Endothelial cell (in vitro differentiated cells): Measurements from ENCODE around the gene EPHA4. TPM values are rescaled to one million over a fixed set of nuclear protein-coding genes. Genes with fewer than 3 reads are reported as not detected.

ENCODE experiments used
- DNase-seq: peaks from one replicate; pipeline ENCODE4 v3.0.0; 2021; ENCODE audit warnings: low spot score
- H3K27ac Mint-ChIP-seq: one replicate; pipeline ENCODE4 v1.8.0; 2021; ENCODE audit warnings: mixed read lengths, inconsistent platforms; ENCODE audit not compliant: unreplicated experiment
- H3K27me3 Mint-ChIP-seq: one replicate; pipeline ENCODE4 v1.8.0; 2021; ENCODE audit warnings: mild to moderate bottlenecking, moderate library complexity, mixed read lengths, inconsistent platforms; ENCODE audit not compliant: unreplicated experiment
- H3K36me3 Mint-ChIP-seq: one replicate; pipeline ENCODE4 v1.8.0; 2021; ENCODE audit warnings: mild to moderate bottlenecking, low read depth, mixed read lengths, inconsistent platforms; ENCODE audit not compliant: unreplicated experiment
- H3K4me1 Mint-ChIP-seq: one replicate; pipeline ENCODE4 v1.8.0; 2021; ENCODE audit warnings: mild to moderate bottlenecking, mixed read lengths, inconsistent platforms; ENCODE audit not compliant: unreplicated experiment
- H3K4me3 Mint-ChIP-seq: one replicate; pipeline ENCODE4 v1.8.0; 2021; ENCODE audit warnings: mild to moderate bottlenecking, mixed read lengths, inconsistent platforms; ENCODE audit not compliant: unreplicated experiment
- H3K9me3 Mint-ChIP-seq: one replicate; pipeline ENCODE4 v1.8.0; 2021; ENCODE audit warnings: mixed read lengths, inconsistent platforms; ENCODE audit not compliant: unreplicated experiment
- CTCF ChIP-seq: fragments of 200-600 bp; sonication (generic); IDR thresholded peaks from one replicate; pipeline ENCODE4 v1.5.0; 2021; ENCODE audit warnings: antibody characterized with exemption; ENCODE audit not compliant: unreplicated experiment
- total RNA-seq: library from RNA; stranded (reverse); fragmentation: NEBNext Ultra II Directional; extraction: Animal tissue kit (Norgen Biotek cat#: 25700); gene quantifications from one replicate; pipeline ENCODE4 v1.2.1, GENCODE V29; 2021; ENCODE audit not compliant: unreplicated experiment

EPHA4 gene
- total RNA-seq, 1 donor from 2014 or later, result 62.0 TPM

- H3K36me3 Mint-ChIP-seq, result peaks cover 5% of the 10 kb centered on the region
- no peak for TF ChIP-seq CTCF
- peaks cover 6% of the 10 kb centered on the region for H3K4me1 Mint-ChIP-seq
- H3K27ac Mint-ChIP-seq, result no peak overlapping the region
- no peaks in the 10 kb centered on the region for H3K27me3 Mint-ChIP-seq
- no peak overlapping the region for H3K4me3 Mint-ChIP-seq
- DNase-seq, result no peak
- no peaks in the 10 kb centered on the region for H3K9me3 Mint-ChIP-seq
Observed at GRCh38 chr2:221500501-221501209, 71.4 kb downstream of the EPHA4 start.

- H3K27me3 Mint-ChIP-seq, result no peaks in the 10 kb centered on the region
- no peaks in the 10 kb centered on the region for H3K9me3 Mint-ChIP-seq
- H3K27ac Mint-ChIP-seq, result no peak overlapping the region
- H3K4me3 Mint-ChIP-seq, result no peak overlapping the region
- H3K4me1 Mint-ChIP-seq, result peaks cover 4% of the 10 kb centered on the region
- TF ChIP-seq CTCF, result no peak
- peaks cover 9% of the 10 kb centered on the region for H3K36me3 Mint-ChIP-seq
- DNase-seq, result no peak
Observed at GRCh38 chr2:221495731-221496130, 76.4 kb downstream of the EPHA4 start.

GRCh38 chr2:221494556-221494955, 77.5 kb downstream of the EPHA4 start:
- H3K9me3 Mint-ChIP-seq, result no peaks in the 10 kb centered on the region
- TF ChIP-seq CTCF, result no peak
- no peak for DNase-seq
- no peak overlapping the region for H3K4me3 Mint-ChIP-seq
- no peak overlapping the region for H3K27ac Mint-ChIP-seq
- no peaks in the 10 kb centered on the region for H3K27me3 Mint-ChIP-seq
- peaks cover 4% of the 10 kb centered on the region for H3K36me3 Mint-ChIP-seq
- peaks cover 4% of the 10 kb centered on the region for H3K4me1 Mint-ChIP-seq

- Mint-ChIP-seq H3K4me1 (peaks cover 4% of the 10 kb centered on the region), H3K27ac (no peak overlapping the region), H3K36me3 (peaks cover 4% of the 10 kb centered on the region), H3K4me3 (no peak overlapping the region), H3K27me3 (no peaks in the 10 kb centered on the region), H3K9me3 (no peaks in the 10 kb centered on the region)
- no peak for TF ChIP-seq CTCF
- no peak for DNase-seq
Observed at GRCh38 chr2:221493391-221493790, 78.7 kb downstream of the EPHA4 start.

- H3K4me3 Mint-ChIP-seq, result no peak overlapping the region
- TF ChIP-seq CTCF, result no peak
Observed at GRCh38 chr2:221492636-221493035, 79.5 kb downstream of the EPHA4 start.

More at GRCh38 chr2:221492636-221493035, 79.5 kb downstream of the EPHA4 start:
- no peak for DNase-seq
- H3K4me1 Mint-ChIP-seq, result peaks cover 4% of the 10 kb centered on the region
- H3K36me3 Mint-ChIP-seq, result peaks cover 4% of the 10 kb centered on the region
- no peak overlapping the region for H3K27ac Mint-ChIP-seq
- no peaks in the 10 kb centered on the region for H3K27me3 Mint-ChIP-seq
- no peaks in the 10 kb centered on the region for H3K9me3 Mint-ChIP-seq
